Fibroblast of the conjunctiva (primary cell): Measurements from ENCODE around the gene DOCK6.
A peak's percentile ranks its signal among the peaks of the same experiment; 100 is the strongest.

Source experiments
- DNase-seq: peaks from one replicate; pipeline ENCODE4 v3.0.0-alpha.2; 2010; ENCODE audit warnings: low read depth

The DOCK6 gene, protein sequence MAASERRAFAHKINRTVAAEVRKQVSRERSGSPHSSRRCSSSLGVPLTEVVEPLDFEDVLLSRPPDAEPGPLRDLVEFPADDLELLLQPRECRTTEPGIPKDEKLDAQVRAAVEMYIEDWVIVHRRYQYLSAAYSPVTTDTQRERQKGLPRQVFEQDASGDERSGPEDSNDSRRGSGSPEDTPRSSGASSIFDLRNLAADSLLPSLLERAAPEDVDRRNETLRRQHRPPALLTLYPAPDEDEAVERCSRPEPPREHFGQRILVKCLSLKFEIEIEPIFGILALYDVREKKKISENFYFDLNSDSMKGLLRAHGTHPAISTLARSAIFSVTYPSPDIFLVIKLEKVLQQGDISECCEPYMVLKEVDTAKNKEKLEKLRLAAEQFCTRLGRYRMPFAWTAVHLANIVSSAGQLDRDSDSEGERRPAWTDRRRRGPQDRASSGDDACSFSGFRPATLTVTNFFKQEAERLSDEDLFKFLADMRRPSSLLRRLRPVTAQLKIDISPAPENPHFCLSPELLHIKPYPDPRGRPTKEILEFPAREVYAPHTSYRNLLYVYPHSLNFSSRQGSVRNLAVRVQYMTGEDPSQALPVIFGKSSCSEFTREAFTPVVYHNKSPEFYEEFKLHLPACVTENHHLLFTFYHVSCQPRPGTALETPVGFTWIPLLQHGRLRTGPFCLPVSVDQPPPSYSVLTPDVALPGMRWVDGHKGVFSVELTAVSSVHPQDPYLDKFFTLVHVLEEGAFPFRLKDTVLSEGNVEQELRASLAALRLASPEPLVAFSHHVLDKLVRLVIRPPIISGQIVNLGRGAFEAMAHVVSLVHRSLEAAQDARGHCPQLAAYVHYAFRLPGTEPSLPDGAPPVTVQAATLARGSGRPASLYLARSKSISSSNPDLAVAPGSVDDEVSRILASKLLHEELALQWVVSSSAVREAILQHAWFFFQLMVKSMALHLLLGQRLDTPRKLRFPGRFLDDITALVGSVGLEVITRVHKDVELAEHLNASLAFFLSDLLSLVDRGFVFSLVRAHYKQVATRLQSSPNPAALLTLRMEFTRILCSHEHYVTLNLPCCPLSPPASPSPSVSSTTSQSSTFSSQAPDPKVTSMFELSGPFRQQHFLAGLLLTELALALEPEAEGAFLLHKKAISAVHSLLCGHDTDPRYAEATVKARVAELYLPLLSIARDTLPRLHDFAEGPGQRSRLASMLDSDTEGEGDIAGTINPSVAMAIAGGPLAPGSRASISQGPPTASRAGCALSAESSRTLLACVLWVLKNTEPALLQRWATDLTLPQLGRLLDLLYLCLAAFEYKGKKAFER (N-terminal part only)

DNA sequence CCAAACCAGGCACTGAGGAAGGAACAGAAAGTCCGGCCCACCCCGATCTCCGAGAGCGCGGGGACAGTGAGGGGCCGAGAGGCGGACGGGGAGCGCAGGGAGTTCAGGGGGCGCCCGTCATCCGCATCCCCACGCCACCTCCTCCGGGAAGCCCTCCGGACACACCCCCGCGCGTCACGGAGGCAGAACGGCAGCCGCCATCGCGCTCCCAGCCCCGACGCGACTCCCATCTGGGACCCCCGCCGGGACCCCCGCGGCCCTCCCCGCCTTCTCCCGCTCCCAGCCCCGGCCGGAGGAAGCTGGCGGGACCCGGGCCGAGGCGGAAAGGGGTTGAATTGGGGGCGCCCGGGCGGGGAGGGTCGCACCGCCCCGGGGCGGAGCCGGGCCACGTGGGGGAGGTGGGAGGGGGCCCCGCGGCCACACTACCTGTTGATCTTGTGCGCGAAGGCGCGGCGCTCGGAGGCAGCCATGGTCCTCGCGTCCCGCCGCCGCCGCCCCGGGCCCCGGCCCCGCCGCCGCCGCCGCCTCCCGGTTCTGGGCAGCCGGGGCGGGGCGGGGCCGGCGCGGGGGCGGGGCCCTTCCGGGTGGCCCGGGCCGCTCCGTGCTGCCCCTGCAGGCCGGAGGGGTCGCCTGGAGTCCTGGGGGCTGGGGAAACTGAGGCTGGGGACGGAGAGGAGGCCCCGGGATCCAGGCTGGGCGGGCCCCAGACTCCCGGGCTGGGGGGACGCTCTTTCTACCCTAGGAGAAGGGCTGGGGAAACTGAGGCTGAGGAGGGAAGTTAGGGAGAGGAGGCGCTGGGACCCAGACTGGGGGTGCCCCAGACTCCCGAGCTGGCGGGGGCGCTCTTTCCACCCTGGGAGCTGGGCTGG, at the start of gene DOCK6:
DOCK6 (minus strand) TSS at position 554 of the 869 bp plus-strand sequence; CDS start at position 470, 84 bp downstream.
- no peak for DNase-seq

DNA sequence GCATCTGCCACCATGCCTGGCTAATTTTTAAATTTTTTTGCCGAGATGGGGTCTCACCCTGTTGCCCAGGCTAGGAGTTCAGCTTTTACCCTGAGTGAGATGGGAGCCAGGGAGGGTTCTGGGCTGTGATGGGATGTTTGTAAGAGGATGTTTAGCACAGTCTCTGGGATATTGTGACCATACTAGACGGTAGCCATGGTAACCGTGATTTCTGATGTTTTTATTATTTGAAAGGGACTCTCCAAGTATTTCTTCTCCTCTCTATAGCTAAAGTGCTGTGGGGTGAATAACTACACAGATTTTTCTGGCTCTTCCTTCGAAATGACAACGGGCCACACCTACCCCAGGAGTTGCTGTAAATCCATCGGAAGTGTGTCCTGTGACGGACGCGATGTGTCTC, 44.0 kb upstream of the DOCK6 start:
- DNase-seq: no peak

DNA sequence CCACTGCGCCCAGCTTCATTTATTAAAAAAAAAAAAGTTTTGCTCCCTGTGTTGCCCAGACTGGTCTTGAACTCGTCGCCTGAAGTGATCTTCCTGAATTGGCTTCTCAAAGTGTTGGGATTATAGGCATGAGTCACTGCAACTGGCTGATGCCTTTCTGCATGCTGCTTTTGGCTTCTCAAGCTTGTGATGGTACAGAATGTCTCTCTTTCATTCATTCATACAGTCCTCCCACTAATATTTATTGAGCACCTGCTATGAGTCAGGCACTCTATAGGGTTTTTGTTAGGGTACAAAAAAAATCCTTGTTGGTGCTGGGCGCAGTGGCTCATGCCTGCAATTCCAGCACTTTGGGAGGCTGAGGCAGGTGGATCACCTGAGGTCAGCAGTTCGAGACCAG, 42.6 kb upstream of the DOCK6 start:
- DNase-seq: no peak

DNA sequence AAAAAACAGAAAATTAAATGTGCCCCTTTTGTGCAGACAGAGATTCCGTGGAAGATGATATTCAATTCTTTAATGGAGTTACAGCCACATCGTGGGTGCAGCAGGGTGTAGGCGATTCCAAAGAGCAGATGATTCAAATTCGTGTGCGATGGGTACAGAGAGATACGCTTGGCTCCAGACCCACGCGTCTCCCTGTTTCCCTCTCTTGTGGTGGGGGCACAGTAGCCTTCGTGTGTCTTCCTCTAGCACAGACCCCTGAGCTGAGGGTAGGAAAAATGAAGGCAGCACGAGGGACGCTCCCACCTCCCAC, 38.4 kb upstream of the DOCK6 start:
- DNase-seq: no peak

DNA sequence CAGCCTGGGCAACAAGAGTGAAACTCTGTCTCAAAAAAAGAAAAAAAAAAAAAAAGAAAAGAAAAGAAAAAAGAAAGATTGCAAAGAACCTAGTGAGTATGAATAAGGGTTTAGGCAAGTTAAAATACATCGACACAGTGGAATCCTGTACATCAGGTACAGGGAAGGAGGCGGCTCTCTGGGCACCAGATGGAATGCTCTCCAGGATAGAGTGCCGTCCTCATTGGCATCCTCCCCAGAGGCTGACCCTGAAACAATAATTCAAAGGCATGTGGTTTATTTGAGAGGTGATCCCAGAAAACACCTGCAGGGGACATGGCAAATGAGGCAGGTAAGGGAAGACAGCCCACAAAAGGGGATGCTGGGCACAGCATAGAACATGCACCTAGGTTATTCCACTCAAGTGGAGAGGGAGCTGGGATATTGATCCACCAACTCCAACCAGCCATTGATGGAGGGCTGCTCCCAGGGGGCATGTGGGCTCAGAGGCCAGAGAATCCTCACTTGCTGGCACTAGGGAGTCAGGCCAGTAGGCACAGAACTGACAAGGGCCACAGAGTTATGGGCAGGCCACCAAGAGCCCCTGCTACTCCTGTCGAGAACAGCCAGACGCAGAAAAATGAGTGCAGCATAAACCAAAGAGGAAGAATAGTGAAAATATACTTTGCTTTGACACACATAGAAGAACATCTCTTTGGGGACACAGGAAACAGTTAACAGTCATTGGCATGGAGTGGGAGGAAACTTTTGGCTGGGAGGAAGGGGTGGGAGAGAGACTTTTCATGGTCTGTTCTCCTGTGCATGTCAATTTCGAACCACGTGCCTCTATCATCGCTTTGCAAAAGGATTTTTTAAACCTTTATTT, 37.9 kb upstream of the DOCK6 start:
- DNase-seq: no peak

DNA sequence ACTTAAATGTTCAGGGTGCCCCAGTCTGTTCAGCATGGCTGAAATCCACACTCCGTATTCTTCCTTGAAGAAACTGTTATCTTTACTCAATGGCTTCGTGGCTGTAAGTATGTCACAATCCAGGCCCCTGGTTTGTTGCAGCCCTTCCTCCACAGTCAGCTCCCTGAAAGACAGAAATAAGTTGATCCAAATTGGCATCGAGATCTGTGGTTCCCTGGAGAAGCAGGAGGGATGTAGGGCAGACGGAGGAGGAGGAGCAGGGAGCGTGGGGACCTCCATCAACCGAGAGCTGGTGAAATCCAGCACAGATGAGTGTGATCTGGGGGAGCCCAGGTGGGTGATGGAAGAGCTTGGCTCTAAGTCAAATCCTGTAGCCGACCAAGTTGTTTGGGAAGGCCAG, 33.9 kb upstream of the DOCK6 start:
- no peak for DNase-seq

DNA sequence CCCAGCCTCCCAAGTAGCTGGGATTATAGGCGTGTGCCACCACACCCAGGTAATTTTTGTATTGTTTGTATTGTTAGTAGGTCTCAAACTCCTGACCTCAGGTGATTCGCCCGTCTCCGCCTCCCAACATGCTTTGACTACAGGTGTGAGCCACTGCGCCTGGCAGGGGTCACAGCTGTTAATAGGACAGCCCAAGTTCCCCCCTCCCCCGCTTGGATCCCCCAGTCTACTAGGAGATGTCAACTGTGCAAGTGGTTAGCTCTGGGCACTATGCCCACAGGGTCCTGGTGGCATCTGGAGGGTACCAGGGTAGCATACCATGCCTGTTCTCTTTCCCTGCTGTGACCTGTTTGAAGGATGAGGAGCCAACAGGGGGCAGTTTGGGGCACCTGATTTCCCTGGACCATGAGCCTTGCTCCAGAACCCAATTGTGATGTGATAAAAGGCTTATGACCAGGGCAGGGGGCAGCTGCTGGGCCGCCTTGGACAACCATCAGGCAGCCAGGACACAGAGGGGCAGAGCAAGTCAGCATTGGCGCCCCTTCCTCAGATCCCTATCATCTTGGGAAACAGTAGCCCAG, 33.4 kb upstream of the DOCK6 start, which contains the start of gene TSPAN16:
TSPAN16 (plus strand) TSS at position 496 of the 581 bp plus-strand sequence. CDS start 138 bp downstream, outside the sequence.
- DNase-seq: no peak

DNA sequence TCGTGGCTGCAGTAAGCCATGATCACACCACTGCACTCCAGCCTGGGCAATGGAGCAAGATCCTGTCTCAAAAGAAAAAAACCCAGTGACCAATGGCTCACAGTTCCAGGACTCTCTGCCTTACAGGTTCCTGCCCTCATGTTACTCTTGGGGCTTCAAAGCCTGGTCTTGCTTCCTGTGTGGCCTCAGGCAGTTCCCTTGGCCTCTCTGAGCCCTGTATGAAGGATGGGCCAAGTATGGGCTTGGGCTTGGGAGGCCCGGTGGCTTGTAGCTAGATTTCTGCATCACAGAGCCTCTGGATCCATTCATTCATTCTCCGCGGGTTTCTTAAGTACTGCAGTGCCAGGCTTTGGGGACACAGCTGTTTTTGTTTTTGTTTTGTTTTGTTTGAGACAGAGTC, 32.9 kb upstream of the DOCK6 start:
- no peak for DNase-seq

DNA sequence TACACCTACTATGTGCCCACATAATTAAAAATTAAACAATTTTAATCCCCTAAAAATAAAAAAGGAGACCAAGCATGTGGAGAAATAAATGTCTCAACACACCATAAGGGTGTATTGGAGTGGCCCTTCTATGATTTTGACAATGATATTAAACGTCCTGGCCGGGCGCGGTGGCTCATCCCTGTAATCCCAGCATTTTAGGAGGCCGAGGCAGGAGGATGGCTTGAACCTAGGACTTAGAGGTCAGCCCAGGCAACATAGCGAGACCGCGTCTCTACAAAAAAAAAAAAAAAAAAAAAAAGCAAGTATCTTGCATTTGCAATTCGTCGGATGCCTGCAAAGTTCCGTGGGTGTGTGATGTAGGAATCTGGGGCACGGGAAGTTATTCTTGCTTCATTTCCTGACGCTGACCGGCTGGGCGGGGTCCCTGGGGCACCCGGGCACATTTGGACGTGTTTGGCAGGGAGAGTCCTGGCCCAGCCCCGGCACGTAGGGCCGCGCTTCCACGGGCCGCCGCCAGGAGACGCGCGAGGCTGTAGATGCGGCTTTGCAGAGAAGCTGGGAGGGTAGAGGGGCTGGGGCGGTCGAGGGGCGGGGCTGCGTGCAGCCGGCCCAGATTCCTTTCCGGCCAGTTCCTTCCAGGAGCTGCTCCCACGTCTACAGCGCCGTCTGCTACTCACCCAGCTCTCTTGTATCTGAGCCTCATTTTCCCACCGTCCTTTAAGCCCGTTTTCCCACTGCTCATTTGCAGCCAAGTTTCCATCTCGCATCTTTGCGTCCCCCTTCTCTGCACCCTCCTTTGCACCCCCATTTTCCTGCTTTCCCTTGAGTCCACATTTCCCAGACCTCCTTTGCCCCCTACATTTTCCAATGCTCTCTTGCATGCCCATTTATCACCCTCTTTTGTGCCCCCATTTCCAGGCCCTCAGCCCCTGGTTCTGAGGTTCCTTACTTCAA, 31.4 kb upstream of the DOCK6 start:
- DNase-seq: peak; percentile 89

DNA sequence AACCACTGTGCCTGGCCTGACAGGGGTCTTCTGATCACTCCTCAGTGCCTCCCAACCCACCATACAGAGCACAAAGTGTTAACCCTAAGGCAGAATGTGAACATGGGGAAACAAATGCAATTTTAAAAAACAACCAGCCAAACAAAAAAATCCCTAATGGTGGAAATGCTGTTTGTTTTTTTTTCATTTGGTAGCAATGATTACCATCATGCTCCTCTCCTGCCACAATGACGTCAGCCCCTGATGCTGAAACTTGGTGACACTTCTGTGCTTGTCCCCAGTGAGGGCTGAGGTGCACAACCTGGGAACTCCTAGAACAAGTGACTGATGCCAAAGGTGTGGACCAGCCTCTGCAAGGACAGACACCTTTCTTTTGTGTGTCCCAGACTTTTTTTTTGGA, 29.7 kb upstream of the DOCK6 start:
- no peak for DNase-seq

DNA sequence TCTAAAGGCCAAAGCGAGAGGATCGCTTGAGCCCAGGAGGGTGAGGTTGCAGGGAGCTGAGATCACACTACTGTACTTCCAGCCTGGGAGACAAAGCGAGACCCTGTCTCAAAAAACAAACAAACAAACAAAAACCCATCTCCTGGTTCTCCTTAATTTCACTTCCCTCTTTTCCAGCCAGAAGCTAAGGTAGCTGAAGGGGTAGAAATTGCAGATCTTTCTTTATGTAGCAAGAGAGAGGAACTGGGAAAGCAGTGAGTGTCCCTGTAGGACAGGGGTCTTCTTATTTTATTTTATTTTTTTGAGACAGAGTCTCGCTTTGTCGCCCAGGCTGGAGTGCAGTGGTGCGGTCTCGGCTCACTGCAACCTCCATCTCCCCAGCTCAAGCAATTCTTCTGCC, 29.1 kb upstream of the DOCK6 start:
- DNase-seq: no peak

DNA sequence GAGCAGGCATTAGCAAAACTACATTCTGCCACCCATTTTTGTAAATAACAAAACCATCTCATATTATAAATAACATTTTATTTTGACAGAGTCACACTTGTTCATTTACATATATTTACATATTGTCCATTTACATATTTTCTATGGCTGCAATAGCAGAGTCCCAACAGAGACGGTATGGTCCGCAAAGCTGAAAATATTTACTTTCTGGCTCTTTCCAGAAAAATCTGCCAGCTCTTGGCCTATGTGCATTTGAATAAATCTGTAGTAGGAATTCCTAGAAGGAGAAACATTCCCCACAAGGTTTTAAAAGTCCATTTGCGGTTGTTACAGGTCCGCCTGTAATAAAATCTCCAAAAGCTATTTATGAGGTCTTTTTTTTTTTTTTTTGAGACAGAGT, 27.9 kb upstream of the DOCK6 start:
- DNase-seq: no peak

DNA sequence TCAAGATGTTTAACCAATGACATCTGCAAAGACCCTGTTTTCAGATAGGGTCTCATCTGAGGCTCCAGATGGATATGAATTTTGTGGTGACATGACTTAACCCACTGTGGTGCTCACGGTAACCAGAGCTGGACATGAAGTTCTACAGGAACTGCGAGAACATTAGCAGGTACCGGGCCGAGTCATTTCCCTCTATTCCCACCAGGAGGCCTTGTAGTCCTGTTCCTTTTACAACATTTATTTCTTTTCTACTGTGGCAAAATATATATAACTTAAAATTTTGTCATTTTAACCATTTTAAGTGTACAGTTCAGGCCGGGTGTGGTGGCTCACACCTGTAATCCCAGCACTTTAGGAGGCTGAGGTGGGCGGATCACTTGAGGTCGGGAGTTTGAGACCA, 26.0 kb upstream of the DOCK6 start:
- DNase-seq: no peak

DNA sequence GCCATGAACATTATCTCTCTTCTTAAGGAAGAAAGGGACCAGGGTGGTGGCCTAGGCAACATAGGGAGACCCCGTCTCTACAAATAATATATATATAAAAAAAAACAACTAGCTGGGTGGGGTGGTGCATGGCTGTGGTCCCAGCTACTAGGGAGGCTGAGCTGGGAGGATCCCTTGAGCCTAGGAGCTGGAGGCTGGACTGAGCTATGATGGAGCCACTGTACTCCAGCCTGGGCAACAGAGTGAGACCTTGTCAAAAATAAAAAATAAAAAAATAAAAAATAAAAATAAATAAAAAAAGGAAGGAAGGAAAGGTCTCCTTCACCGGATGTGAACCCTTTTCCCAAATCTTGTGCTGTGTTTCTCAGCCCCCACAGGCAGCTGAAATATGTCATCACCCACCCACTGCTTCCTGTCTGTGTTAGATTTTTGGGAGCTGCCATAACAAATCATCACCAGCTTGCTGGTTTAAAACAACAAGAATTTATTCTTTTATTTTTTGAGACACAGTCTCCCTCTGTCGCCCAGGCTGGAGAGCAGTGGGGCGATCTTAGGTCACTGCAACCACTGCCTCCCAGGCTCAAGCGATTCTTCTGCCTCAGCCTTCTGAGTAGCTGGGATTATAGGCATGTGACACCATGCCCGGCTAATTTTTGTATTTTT, 24.1 kb upstream of the DOCK6 start:
- no peak for DNase-seq

DNA sequence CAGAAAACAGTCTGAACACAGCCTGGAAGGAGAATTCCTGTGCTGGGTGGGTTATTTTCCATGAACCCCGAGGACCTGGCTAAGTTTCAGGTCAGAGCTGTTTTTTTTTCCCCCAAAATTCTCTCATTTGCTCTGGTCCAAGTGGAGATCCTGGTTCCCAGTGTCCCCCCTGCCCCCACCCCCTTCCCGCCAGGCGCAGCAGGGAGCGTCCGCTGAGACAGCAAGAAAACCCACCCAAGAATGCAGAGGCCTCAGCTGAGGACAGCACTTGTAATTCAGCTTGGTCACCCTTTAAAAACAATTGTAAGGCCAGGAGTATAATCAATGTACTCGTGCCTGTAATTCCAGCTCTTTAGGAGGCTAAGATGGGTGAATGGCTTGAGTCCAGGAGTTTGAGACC, 22.2 kb upstream of the DOCK6 start:
- DNase-seq: no peak

DNA sequence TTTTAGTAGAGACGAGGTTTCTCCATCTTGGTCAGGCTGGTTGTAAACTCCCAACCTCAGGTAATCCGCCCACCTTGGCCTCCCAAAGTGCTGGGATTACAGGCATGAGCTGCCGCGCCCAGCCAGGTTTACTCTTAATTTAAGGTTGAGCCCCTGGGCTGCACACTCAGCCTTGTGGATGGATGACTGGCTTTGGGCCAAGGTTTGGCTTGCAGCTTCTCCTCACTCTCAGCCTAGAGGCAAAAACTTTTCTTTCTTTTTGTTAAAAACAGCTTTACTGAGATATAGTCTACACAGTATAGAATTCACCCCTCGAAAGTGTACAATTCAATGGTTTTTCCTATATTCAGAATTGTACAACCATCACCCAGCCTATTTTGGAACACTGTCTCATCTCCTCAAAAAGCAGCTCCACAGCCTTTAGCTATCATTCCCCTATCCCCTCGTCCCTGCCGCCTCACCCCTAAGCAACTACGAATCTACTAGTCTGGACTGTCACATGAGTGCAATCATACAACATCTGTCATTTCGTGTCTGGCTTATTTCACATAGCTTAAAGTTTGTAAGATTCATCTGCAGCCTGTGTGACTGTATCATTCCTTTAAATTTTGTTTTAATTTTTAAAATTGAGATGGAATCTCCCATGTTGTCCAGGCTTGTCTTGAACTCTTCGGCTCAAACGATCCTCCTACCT, 19.2 kb upstream of the DOCK6 start:
- DNase-seq: no peak

DNA sequence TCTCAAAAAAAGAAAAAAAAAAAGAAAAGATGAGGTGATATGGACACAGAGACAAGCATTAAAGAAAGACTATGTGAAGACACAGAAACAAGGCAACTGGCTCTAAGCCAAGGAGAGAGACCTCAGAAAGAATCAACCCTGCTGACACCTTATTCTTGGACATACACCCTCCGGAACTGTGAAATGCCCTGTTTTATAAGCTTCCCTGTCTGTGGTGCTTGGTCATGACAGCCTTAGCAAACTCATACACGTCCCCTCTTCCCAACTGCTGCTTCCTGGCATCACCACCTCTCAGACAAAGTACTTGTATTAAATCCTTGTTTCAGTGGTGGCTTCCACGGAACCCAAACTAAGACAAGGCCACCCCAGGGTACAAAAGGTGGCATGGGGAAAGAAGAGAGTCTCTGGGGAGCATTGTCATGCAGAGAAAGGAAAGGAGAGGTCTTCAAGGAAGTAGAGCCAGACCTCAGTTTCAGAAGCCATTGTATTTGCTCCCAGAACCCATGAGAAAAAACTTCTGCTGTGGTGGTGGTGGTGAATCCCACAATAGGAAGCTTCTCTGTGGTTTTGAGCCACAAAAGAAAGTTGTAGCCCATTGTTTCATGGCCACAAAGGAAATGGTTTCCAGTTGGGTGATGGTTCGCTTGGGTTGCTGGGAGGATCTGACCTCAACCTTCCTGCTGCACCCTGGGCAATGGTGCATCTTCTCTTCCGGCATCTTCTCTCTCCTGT, 17.3 kb upstream of the DOCK6 start:
- DNase-seq: no peak
